GM18861 (cell line): ENCODE measurements around the gene RSBN1L.
"Not testable (repeated sequence)": the region's sequence is repeated elsewhere in the genome, so short reads cannot be mapped to it uniquely, and the experiment has no call there.

Experiments
- ATAC-seq: cut with Tn5 transposase; IDR thresholded peaks from one replicate; pipeline ENCODE4 v1.9.1; 2021; ENCODE audit not compliant: unreplicated experiment

RSBN1L gene

DNA sequence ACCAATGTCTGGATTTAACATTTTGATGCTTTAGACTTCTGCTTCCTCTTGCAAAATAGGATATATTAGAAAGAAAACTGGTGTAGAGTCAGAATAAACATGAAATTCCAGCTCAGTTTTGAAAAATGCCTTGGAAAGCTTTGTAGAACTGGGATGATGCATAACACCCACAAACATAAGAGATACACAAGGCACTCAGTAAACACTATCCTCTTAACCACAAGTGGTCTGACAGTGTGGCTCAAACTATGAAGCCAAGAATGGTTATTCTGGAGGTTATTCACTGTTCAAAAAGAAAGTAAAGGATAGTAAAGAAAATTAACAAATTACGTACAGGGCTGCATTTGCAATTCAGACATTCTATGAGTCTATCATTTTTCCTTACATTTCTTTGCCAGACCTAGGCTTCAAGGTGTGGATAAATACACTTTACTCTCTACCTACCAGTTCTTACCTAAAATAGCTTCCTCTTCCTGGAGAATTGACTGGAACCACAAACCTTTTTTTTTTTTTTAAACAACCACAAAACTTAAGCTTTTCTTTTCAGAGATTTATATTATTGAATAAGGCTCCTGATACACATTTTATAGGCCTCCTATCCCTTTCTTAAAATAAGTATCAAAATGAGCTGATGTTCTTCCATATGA is 9.0 kb upstream of the RSBN1L start:
- no peak for ATAC-seq

GRCh38 chr7:77687747-77688144 is 8.5 kb upstream of the RSBN1L start:
- no peak for ATAC-seq

GRCh38 chr7:77690289-77690688 is 6.0 kb upstream of the RSBN1L start:
- ATAC-seq, result no peak

GRCh38 chr7:77691892-77692491 is 4.3 kb upstream of the RSBN1L start:
- ATAC-seq, result no peak

DNA sequence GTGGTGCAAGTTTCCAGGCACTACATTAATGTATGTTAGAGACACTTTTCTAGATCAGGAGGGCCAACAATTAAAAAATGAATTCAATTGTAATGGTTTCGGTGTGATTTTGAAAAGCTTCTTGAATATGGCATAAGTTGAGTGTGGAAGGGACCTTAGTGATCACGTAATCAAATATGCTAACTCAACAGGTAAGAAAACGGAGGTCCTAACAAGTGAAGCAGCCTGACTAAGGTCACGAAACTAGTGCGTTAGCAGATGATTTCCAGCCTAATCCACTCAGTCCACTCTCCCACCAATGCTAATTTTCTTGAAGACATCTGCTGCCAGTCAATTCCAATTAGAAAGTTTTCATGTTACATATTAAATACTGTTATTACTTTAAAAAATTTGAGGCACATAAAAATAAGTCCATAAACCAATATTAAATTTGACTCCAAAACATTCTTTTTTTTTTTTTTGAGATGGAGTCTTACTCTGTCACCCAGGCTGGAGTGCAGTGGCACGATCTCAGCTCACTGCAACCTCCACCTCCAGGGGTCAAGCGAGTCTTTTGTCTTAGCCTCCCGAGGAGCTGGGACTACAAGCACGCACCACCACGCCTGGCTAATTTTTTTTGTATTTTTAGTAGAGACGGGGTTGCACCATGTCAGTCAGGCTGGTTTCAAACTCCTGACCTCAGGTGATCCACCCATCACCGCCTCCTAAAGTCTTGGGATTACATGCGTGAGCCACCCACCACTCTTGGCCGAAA is 2.3 kb upstream of the RSBN1L start:
- ATAC-seq, result no peak

- ATAC-seq, result peak; percentile 3
These were observed 630 bp downstream of the RSBN1L start for GRCh38 chr7:77696643-77697534.

DNA sequence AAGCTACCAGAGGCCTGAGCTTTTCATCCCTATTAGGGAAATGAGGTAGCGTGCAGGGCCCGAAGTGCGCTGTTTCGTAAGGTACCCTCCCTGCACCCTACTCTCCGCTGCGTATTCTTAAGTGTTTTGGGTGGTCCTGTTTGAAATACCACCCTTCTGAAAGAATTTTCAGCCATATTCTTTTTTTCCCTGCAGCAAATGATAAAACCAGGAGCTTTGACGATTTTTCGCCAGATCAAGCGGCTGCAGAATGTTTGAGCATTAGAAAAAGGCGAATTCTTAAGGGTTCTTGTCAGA is 1.2 kb downstream of the RSBN1L start:
- ATAC-seq, result no peak

DNA sequence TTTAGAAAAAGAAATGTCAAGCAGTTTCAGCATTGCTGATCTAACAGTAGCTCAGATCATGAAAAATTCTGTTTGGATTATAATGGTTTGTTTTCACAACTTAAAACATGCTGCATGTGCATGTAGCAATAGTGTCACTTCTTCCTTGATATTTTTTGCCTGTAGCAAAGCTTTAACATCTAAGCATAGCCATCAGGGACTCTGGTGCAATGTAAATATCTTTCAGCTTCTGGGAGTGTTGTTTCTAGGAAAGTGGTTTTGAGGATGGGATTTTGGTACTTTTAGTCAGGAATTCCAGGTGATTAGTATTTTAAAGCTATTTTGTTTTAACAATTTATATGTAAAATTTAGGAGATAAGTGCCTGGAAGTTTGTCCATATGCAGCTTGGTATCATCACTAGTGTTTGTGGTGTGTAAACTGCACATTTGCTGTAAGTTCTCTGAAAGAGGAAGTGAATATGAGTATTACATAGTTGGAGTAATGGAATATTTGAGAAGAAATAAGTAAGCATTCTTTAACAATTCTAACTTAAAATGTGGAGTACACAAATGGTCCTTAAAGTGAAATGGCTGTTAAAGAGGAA is 1.9 kb downstream of the RSBN1L start:
- ATAC-seq, result no peak

- ATAC-seq, result peak; percentile 43
These were observed 2.8 kb downstream of the RSBN1L start for GRCh38 chr7:77699056-77699455.

DNA sequence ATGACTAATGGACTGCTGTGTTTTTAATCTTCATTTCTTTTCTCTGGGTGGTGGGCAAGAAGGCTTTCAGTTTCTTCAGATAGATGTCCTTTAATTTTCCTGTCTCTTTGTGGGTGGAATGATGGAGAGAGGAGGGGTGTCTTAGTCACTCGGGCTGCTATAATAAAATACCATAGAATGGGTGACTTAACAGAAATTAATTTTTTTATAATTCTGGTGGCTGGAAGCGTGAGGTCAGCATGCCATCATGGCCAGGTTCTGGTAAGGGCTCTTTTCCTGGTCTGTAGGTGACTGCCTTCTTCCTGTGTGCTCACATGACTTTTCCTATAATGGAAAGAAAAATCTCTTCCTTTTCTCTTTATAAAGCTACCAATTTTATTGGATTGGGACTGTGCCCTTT is 6.3 kb downstream of the RSBN1L start:
- no peak for ATAC-seq

DNA sequence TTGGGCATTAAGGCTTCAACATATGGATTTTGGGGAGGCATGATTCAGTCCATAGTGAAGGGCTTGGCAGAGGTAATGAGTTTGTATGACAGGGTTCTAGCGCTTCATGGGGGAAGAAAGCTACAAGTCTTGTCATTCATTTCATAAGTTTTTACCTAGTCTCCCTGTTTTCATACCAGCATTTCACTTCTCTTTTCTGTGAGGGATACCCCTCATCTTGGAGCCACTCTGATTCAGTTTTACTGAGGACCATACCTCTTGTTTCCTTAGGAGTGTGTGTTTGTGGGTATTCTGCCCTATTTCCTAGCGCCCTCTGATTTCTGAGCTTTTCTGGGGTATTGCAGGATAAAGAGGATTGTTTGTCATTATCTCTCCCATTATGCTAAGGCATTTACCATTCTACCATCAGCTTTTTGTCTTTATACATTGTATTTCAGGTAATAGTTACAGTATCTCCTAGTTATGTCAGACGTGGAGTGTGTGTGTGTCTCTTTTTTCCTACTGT is 6.8 kb downstream of the RSBN1L start:
- ATAC-seq, result no peak

DNA sequence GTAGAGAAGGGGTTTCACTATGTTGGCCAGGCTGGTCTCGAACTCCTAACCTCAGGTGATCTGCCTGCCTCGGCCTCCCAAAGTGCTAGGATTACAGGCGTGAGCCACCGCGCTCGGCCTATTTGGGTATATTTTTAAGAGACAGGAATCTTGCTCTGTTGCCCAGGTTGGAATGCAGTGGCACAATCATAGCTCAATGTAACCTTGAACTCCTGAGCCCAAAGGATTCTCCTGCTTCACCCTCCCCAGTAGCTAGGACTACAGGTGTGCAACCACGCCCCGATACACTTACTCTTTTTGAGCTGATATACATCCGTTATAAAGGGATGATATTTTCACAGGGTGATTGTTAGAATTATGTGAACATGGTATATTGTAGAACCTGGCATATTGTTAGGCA is 7.4 kb downstream of the RSBN1L start:
- not testable (repeated sequence) for ATAC-seq

DNA sequence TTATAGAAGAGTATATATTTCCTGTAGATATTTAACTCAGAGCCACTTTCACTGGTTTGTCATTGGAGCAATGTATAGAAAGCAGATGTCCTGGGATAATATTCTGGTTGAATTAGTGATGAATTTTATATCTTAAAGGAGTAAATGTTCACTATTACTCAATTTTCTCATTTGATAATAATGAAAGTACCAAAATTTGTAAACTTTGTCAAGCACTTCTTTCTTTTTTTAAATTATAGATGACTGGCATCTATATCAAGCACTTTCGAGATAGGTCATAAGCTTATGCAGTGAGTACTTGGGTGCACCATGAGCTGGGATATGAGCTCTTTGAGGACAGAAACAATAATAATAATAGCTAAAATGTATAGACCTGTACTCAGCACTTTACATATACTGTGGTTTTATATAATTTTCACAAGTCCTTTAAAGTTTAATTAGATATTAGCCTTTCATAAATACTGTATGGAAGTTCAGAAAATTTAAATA is 11.3 kb downstream of the RSBN1L start:
- no peak for ATAC-seq

DNA sequence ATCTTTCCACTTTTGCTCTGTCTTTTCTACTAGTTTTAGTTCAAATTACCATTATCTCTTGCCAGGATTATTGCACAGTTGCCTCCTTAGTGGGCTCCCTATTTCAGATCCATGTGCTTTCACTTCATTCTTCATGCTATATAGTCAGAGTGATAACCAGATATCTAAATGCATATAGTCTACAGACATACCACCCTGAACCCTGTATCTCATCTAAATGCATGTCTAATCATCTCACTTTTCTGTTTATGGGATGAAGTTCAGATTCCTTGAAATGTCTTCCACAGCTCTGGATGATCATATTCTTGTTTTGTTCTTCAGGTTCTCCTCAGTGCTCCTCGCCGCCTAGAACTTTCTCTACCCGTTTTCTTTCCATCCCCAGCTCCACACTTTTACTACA is 13.8 kb downstream of the RSBN1L start:
- no peak for ATAC-seq

- no peak for ATAC-seq
These were observed 14.6 kb downstream of the RSBN1L start for GRCh38 chr7:77710861-77711260.

DNA sequence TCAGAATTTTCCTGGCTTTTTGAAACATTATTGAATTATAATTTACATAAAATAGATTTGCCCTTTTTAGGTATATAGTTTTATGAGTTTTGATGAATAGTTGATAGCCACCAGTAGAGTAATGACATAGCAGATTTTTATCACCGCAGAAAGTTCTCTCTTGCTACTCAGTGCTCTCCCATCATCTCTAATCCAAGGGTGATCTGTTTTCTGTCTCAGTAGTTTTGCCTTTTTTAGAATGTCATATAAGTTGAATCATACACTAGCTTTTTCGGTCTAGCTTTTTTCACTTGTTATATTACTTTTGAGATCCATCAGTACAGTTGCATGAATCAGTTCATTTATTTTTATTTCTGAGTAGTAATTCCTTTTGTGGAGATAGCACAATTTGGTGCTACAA is 17.9 kb downstream of the RSBN1L start:
- no peak for ATAC-seq

DNA sequence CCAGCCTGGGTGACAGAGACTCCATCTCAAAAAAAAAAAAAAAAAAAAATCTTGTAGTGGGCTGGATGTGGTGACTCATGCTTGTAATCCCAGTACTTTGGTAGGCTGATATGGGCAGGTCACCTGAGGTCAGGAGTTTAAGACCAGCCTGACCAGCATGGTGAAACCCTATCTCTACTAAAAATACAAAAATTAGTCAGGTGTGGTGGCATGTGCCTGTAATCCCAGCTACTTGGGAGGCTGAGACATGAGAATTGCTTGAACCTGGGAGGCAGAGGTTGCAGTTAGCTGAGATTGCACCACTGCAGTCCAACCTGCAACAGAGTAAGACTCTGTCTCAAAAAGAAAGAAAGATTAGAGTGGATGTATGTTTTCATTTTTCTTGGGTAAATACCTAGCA is 18.7 kb downstream of the RSBN1L start:
- not testable (repeated sequence) for ATAC-seq

- no peak for ATAC-seq
These were observed 20.5 kb downstream of the RSBN1L start for GRCh38 chr7:77716804-77717203.

GRCh38 chr7:77717566-77717965 is 21.3 kb downstream of the RSBN1L start:
- ATAC-seq, result not testable (repeated sequence)

DNA sequence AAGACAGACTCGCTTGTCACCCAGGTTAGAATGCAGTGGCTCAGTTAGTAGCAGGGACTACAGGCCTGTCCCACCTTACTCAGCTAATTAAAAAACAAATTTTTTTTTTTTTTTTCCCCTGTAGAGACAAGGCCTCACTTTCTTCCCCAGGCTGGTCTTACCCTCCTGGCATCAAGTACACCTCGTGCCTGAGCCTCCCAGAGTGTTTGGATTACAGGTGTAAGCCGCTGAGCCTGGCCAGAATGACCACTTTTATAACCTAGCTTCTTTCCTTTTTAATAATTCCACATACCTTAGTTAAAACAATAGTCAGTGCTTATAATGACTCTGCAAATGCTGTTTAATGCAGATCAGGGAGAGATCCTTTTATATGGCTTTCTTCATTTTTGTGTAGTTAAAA is 31.3 kb downstream of the RSBN1L start:
- ATAC-seq, result no peak
